Measurements from ENCODE around the gene ATXN3L. TPM values are rescaled to one million over a fixed set of nuclear protein-coding genes. Genes with fewer than 3 reads are reported as not detected.

The ATXN3L gene
- total and polyA plus RNA-seq, 2 donors from 2014 or later, result not detected

DNA sequence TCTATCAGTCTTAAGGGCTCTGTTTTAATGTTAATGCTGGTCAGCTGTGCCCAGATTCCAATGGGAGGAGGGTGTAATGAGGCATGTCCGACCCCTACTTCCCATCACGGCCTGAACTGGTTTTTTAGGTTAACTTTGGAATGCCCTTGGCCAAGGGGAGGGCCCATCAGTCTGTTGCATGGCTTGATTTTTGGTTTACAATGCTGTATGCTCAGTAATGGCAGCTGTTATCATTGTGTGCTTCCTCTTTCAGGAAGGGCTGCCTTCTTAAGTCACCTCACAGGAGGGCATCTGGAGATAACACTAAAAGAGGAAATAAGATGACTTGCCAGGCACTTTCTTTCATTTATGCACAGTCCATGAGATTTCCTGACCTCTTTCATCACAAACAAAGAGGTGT lies 36.3 kb downstream of the ATXN3L start:
- peak in 1 of 5 donors; percentile 14 for DNase-seq
- Histone ChIP-seq H3K4me3 (ENCODE audit: low read length in 3 of 3) (no peak overlapping the region), H3K4me1 (ENCODE audit: control insufficient read depth in 2 of 3, insufficient read depth in 2 of 3, low read depth in 1 of 3, low read length in 3 of 3) (no peaks in the 10 kb centered on the region), H3K9ac (ENCODE audit: low read length in 3 of 3) (no peak overlapping the region), H3K27ac (ENCODE audit: low read depth in 2 of 2, low read length in 2 of 2) (no peak overlapping the region), H3K9me3 (ENCODE audit: control insufficient read depth in 2 of 3, insufficient read depth in 1 of 3, low read length in 3 of 3) (peaks cover 0 to 9% (median 0%) of the 10 kb centered on the region in 3 donors), H3K27me3 (ENCODE audit: control insufficient read depth, insufficient read depth, low read length) (no peaks in the 10 kb centered on the region), H3K36me3 (ENCODE audit: control insufficient read depth in 2 of 3, insufficient read depth in 3 of 3, low read length in 3 of 3) (no peaks in the 10 kb centered on the region)
- TF ChIP-seq, protein P1, sequence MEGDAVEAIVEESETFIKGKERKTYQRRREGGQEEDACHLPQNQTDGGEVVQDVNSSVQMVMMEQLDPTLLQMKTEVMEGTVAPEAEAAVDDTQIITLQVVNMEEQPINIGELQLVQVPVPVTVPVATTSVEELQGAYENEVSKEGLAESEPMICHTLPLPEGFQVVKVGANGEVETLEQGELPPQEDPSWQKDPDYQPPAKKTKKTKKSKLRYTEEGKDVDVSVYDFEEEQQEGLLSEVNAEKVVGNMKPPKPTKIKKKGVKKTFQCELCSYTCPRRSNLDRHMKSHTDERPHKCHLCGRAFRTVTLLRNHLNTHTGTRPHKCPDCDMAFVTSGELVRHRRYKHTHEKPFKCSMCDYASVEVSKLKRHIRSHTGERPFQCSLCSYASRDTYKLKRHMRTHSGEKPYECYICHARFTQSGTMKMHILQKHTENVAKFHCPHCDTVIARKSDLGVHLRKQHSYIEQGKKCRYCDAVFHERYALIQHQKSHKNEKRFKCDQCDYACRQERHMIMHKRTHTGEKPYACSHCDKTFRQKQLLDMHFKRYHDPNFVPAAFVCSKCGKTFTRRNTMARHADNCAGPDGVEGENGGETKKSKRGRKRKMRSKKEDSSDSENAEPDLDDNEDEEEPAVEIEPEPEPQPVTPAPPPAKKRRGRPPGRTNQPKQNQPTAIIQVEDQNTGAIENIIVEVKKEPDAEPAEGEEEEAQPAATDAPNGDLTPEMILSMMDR (IDR thresholded peaks at IDR 0.05; ENCODE audit: borderline replicate concordance, extremely low read depth, insufficient read depth), result no peak
- intact Hi-C loops (cut with DNase I), result no loop called here
- FAIRE-seq, result no peak

DNA sequence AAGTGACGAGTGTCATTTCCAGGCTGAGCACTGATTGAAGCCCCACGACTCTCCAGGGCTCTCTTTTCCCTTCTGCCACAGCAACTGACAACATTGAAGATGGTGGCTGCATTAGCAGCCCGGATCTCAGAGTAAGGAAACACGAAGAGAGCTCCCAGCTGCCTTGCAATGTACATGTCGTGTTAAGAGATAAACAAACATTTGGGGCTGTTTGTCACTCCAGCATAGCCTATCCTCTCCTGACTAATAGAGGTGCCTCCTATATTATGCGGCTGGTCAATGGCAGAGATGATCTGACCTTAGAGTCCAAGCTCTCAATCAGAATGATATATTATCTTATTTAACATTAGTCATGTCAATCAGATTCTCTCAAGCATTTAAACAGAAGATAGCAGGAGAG lies 38.6 kb downstream of the ATXN3L start:
- Histone ChIP-seq H3K27ac (ENCODE audit: low read depth in 2 of 2, low read length in 2 of 2) (no peak overlapping the region), H3K4me1 (ENCODE audit: control insufficient read depth in 2 of 3, insufficient read depth in 2 of 3, low read depth in 1 of 3, low read length in 3 of 3) (no peaks in the 10 kb centered on the region), H3K27me3 (ENCODE audit: control insufficient read depth, insufficient read depth, low read length) (no peaks in the 10 kb centered on the region), H3K36me3 (ENCODE audit: control insufficient read depth in 2 of 3, insufficient read depth in 3 of 3, low read length in 3 of 3) (no peaks in the 10 kb centered on the region), H3K9me3 (ENCODE audit: control insufficient read depth in 2 of 3, insufficient read depth in 1 of 3, low read length in 3 of 3) (peaks cover 0 to 9% (median 0%) of the 10 kb centered on the region in 3 donors), H3K4me3 (ENCODE audit: low read length in 3 of 3) (no peak overlapping the region), H3K9ac (ENCODE audit: low read length in 3 of 3) (no peak overlapping the region)
- DNase-seq, result no peak
- FAIRE-seq, result no peak
- TF ChIP-seq, protein P1 (IDR thresholded peaks at IDR 0.05; ENCODE audit: borderline replicate concordance, extremely low read depth, insufficient read depth), result no peak
- intact Hi-C loops (cut with DNase I), result no loop called here

DNA sequence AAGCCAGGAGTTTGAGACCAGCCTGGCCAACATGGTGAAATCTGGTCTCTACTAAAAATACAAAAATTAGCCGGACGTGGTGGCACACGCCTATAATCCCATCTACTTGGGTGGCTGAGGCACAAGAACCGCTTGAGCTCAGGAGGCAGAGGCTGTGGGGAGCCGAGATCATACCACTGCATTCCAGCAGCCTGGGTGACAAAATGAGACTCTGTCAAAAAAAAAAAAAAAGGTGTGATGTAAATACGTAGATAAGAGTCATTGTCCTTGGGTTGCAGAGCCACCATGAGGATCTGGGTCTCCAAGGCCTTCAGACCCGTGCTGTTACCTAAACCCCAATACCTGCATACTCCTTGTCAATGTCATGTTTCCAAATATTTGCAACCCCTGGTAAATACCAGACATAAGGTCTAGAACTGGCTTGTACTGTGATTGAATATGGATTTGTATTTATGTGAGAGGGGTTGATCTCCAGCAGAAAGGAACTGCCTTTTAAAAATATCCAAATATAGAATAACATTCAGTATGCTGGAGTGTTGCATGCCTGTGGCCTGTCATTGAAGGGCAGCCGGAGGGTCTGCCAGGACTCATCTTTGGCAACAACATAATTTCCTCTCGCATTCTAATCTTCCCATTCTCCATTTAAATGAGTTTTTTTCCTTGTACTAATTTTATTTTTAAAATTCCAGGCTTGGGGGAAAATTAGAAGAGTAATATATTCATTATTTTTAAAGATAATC lies 40.4 kb downstream of the ATXN3L start:
- Histone ChIP-seq H3K4me3 (ENCODE audit: low read length in 3 of 3) (no peak overlapping the region), H3K27me3 (ENCODE audit: control insufficient read depth, insufficient read depth, low read length) (peaks cover 2% of the 10 kb centered on the region), H3K9ac (ENCODE audit: low read length in 3 of 3) (no peak overlapping the region), H3K27ac (ENCODE audit: low read depth in 2 of 2, low read length in 2 of 2) (no peak overlapping the region), H3K36me3 (ENCODE audit: control insufficient read depth in 2 of 3, insufficient read depth in 3 of 3, low read length in 3 of 3) (no peaks in the 10 kb centered on the region), H3K4me1 (ENCODE audit: control insufficient read depth in 2 of 3, insufficient read depth in 2 of 3, low read depth in 1 of 3, low read length in 3 of 3) (no peaks in the 10 kb centered on the region), H3K9me3 (ENCODE audit: control insufficient read depth in 2 of 3, insufficient read depth in 1 of 3, low read length in 3 of 3) (no peaks in the 10 kb centered on the region)
- DNase-seq (no peak), FAIRE-seq (no peak)
- intact Hi-C loops (cut with DNase I), result no loop called here
- TF ChIP-seq, protein P1 (IDR thresholded peaks at IDR 0.05; ENCODE audit: borderline replicate concordance, extremely low read depth, insufficient read depth), result no peak

Measured in kidney (tissue), 14 donors.